ENCODE measurements around the gene LDHAL6A. TPM values are rescaled to one million over a fixed set of nuclear protein-coding genes. Genes with fewer than 3 reads are reported as not detected.

Gene LDHAL6A
- total RNA-seq, 2 experiments from 2014 or later, result 0.15 TPM; not detected in 1

Other genes with a start within 250 kb of the LDHAL6A start
- gene SAA4, start 219.1 kb upstream of the LDHAL6A start, total RNA-seq, result not detected
- under 1 TPM in 1 of 2 experiments, not detected in 1; 0.27 TPM for gene SAA2, start 207.2 kb upstream of the LDHAL6A start, total RNA-seq
- gene SAA1, start 189.6 kb upstream of the LDHAL6A start, total RNA-seq, result not detected
- gene HPS5, start 133.7 kb upstream of the LDHAL6A start, total RNA-seq, result 10 to 100 TPM; 17.6 TPM
- 10 to 100 TPM; 50.6 to 57.6 TPM for gene GTF2H1, start 133.3 kb upstream of the LDHAL6A start, total RNA-seq
- gene LDHA, start 61.3 kb upstream of the LDHAL6A start, total RNA-seq, result 100 to 1,000 TPM; 879 to 948 TPM
- gene LDHC, start 43.5 kb upstream of the LDHAL6A start, total RNA-seq, result not detected
- 10 to 100 TPM; 33.1 to 53.9 TPM for gene TSG101, start 71.1 kb downstream of the LDHAL6A start, total RNA-seq
- gene UEVLD, start 132.9 kb downstream of the LDHAL6A start, total RNA-seq, result 10 to 100 TPM; 12.1 to 12.2 TPM
- 1 to 10 TPM in 1 of 2 experiments, under 1 TPM in 1; 0.67 to 1.9 TPM for gene MISFA, start 143.9 kb downstream of the LDHAL6A start, total RNA-seq
- gene SPTY2D1, start 178.5 kb downstream of the LDHAL6A start, total RNA-seq, result 10 to 100 TPM; 26.9 to 31.0 TPM
- gene TMEM86A, start 242.9 kb downstream of the LDHAL6A start, total RNA-seq, result under 1 TPM; 0.25 to 0.42 TPM

All from activated CD4-positive, alpha-beta T cell treated with anti-CD3 and anti-CD28 coated beads, Interleukin-2, amount 10 ng/mL, durations not matched to agents 7 days and 5 days (primary cell).